Right lobe of liver (tissue), 4 donors: ENCODE data around the gene TNFRSF25.

Experiments
- CTCF ChIP-seq, 4 donors: fragments of 200-600 bp in 3 of 4; fragments of 450-650 bp in 1 of 4; IDR thresholded peaks; one replicate each; pipeline versions ENCODE4 v1.5.1 to v1.8.0; 2016 to 2022; ENCODE audit warnings: antibody characterized with exemption in 4 of 4, mild to moderate bottlenecking in 2 of 4
- POLR2A ChIP-seq: fragments of 450-650 bp; IDR thresholded peaks from one replicate; pipeline ENCODE4 v1.6.1; 2017; ENCODE audit warnings: antibody characterized with exemption, mild to moderate bottlenecking
- donor health status: DM: no; HTN: no; CAD: no.
- donor health status: DM: no; HTN: no; CAD: no.
- donor health status: DM: no; HTN: yes; CAD: no.

DNA sequence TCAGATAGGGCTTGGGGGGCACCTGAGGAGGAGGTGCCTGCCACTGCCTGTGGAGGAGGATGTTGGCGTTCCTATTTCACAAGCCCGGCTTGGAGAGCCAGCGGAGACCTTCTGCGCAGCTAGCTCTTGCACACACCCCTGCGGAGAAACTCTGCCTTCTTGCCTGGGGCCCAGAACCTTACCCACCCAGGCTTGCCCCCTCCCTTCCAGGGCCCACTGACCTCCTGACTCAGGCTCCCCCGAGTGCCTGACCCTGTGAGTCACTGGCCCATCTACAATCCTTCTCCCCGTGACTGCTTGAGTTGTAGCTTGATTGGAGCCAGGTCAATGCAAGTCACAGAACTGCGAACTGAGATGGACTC, 49.7 kb downstream of the TNFRSF25 start:
- TF ChIP-seq CTCF (IDR thresholded peaks at IDR 0.05) (no peak), POLR2A (no peak)
